Neural progenitor cell (in vitro differentiated cells): ENCODE results near the gene PSAPL1. TPM values are rescaled to one million over a fixed set of nuclear protein-coding genes. Genes with fewer than 3 reads are reported as not detected.
A peak's percentile ranks its signal among the peaks of the same experiment; 100 is the strongest.

Experiments
- DNase-seq: peaks from one replicate; pipeline ENCODE4 v3.0.0-alpha.2; 2016; ENCODE audit warnings: low spot score
- H2AFZ ChIP-seq: fragments of 200-600 bp; sonication (generic); replicated peaks from 2 replicates; pipeline ENCODE4 v1.6.1; 2016; ENCODE audit warnings: antibody characterized with exemption
- H3F3A ChIP-seq: fragments of 200-600 bp; sonication (generic); 2 replicates; pipeline ENCODE4 v1.6.1; 2016; ENCODE audit warnings: antibody characterized with exemption, low read depth
- H3K27ac ChIP-seq: fragments of 200-600 bp; sonication (generic); 2 replicates; pipeline ENCODE4 v1.5.1; 2016; ENCODE audit warnings: mild to moderate bottlenecking
- H3K27me3 ChIP-seq: fragments of 200-600 bp; sonication (generic); 2 replicates; pipeline ENCODE4 v1.6.1; 2016; ENCODE audit warnings: mild to moderate bottlenecking, moderate library complexity
- H3K36me3 ChIP-seq: fragments of 200-600 bp; sonication (generic); 2 replicates; pipeline ENCODE4 v1.5.1; 2016
- H3K4me1 ChIP-seq: fragments of 200-600 bp; sonication (generic); 2 replicates; pipeline ENCODE4 v1.6.1; 2016; ENCODE audit warnings: mixed run types
- H3K4me2 ChIP-seq: fragments of 200-600 bp; sonication (generic); 2 replicates; pipeline ENCODE4 v1.6.1; 2016
- H3K4me3 ChIP-seq: fragments of 200-600 bp; sonication (generic); 2 replicates; pipeline ENCODE4 v1.5.1; 2016
- H3K79me2 ChIP-seq: fragments of 200-600 bp; sonication (generic); 2 replicates; pipeline ENCODE4 v1.6.1; 2016; ENCODE audit warnings: low read depth
- H3K9ac ChIP-seq: fragments of 200-600 bp; sonication (generic); 2 replicates; pipeline ENCODE4 v1.6.1; 2016
- H3K9me3 ChIP-seq: fragments of 200-600 bp; sonication (generic); 2 replicates; pipeline ENCODE4 v1.5.1; 2016; ENCODE audit warnings: low read depth
- H4K20me1 ChIP-seq: fragments of 200-600 bp; sonication (generic); 2 replicates; pipeline ENCODE4 v1.6.1; 2016; ENCODE audit warnings: low read depth
- H3K27ac Mint-ChIP-seq: 3 replicates; pipeline ENCODE4 v1.8.0; 2021; ENCODE audit warnings: mixed read lengths
- H3K27me3 Mint-ChIP-seq: 2 replicates; pipeline ENCODE4 v1.8.0; 2022; ENCODE audit warnings: low read depth, mild to moderate bottlenecking, inconsistent platforms, moderate library complexity, mixed read lengths; ENCODE audit not compliant: insufficient read depth
- H3K36me3 Mint-ChIP-seq: 3 replicates; pipeline ENCODE4 v1.8.0; 2021; ENCODE audit warnings: mixed read lengths
- H3K4me1 Mint-ChIP-seq: 3 replicates; pipeline ENCODE4 v1.8.0; 2021; ENCODE audit warnings: mixed read lengths
- H3K4me3 Mint-ChIP-seq: 3 replicates; pipeline ENCODE4 v1.8.0; 2021; ENCODE audit warnings: mild to moderate bottlenecking, moderate library complexity, mixed read lengths
- H3K9me3 Mint-ChIP-seq: 3 replicates; pipeline ENCODE4 v1.8.0; 2020; ENCODE audit warnings: mixed read lengths
- EZH2 ChIP-seq: fragments of 200-600 bp; sonication (generic); IDR thresholded peaks from 2 replicates; pipeline ENCODE4 v1.6.1; 2017; ENCODE audit warnings: antibody characterized with exemption, mild to moderate bottlenecking, moderate library complexity
- EZH2phosphoT487 ChIP-seq: fragments of 200-600 bp; sonication (generic); IDR thresholded peaks from 2 replicates; pipeline ENCODE4 v1.6.1; 2017; ENCODE audit warnings: antibody characterized with exemption
- total RNA-seq: library from RNA; depleted of rRNA; stranded (reverse); fragments of >200 nt; gene quantifications from 2 replicates; pipeline ENCODE4 v1.2.3, GENCODE V29; 2015; ENCODE audit warnings: low replicate concordance
- TF ChIP-seq, protein P1 (sequence below): fragments of 200-600 bp; sonication (generic); IDR thresholded peaks from 2 replicates; pipeline ENCODE4 v1.5.1; 2017; ENCODE audit warnings: antibody characterized with exemption, mild to moderate bottlenecking

PSAPL1 gene
- total RNA-seq, 1 donor from 2014 or later: not detected

DNA sequence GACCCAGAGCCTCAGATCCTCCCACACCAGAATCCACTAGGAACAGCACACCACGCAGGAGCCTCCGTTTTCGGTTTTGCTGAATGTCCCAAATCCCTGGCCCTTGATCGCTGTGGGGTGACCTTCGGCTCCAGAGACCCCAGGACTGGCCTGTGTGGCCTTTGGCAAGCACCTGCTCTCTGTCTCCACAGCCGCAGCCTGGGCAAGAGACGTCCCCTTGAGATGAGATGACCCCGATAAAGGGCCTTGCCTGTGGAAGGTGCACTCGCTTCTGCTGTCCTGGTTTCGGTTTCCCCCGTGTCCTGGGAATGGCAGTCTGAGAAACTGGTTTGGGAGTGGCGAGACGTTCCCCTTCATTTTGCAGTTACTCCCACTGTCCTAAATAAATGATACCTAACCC lies 9.6 kb downstream of the PSAPL1 start:
- Mint-ChIP-seq H3K27me3 (peaks cover 9% of the 10 kb centered on the region), H3K4me1 (peaks cover 34% of the 10 kb centered on the region), H3K27ac (peak overlapping the region; percentile 85), H3K9me3 (no peaks in the 10 kb centered on the region), H3K4me3 (no peak overlapping the region), H3K36me3 (no peaks in the 10 kb centered on the region)
- Histone ChIP-seq H4K20me1 (peaks cover 9% of the 10 kb centered on the region), H3K27me3 (no peaks in the 10 kb centered on the region), H3K9ac (no peak overlapping the region), H2AFZ (no peak overlapping the region), H3K27ac (no peak overlapping the region), H3F3A (no peaks in the 10 kb centered on the region), H3K4me2 (no peak overlapping the region), H3K9me3 (no peaks in the 10 kb centered on the region), H3K4me1 (peaks cover 25% of the 10 kb centered on the region), H3K79me2 (no peaks in the 10 kb centered on the region), H3K4me3 (no peak overlapping the region), H3K36me3 (no peaks in the 10 kb centered on the region)
- DNase-seq: no peak
- no peak for TF ChIP-seq EZH2
- TF ChIP-seq, protein P1, sequence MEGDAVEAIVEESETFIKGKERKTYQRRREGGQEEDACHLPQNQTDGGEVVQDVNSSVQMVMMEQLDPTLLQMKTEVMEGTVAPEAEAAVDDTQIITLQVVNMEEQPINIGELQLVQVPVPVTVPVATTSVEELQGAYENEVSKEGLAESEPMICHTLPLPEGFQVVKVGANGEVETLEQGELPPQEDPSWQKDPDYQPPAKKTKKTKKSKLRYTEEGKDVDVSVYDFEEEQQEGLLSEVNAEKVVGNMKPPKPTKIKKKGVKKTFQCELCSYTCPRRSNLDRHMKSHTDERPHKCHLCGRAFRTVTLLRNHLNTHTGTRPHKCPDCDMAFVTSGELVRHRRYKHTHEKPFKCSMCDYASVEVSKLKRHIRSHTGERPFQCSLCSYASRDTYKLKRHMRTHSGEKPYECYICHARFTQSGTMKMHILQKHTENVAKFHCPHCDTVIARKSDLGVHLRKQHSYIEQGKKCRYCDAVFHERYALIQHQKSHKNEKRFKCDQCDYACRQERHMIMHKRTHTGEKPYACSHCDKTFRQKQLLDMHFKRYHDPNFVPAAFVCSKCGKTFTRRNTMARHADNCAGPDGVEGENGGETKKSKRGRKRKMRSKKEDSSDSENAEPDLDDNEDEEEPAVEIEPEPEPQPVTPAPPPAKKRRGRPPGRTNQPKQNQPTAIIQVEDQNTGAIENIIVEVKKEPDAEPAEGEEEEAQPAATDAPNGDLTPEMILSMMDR: no peak
- TF ChIP-seq EZH2phosphoT487: no peak

DNA sequence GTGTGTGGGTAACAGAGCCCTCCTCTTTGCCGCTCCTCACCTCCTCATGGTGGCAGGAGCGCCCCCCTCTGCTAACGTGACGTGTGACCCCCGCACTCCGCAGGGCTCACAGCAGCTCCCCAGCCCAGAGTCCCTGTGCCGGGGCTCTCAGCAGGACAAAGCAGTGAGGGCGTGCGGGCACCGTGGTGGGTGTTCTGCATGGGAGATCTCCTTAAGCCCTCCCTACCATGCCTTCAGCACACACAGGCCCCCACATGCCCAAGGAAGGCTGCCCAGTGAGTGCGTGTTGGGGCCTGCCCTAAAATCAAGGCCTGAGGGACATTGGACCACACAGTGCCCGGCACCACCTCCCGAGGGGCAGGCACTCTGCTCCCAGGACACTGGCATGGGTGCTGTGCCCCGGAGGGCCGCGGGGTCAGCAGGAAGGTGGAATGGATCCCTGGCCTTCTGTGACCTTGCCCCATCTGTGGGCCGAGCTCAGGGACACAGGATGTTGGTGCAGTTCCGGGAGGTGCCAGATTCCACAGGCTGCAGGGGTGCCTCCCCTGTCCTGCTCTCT lies 10.1 kb downstream of the PSAPL1 start:
- no peak overlapping the region for H2AFZ ChIP-seq
- H3K4me3 Mint-ChIP-seq: no peak overlapping the region
- no peaks in the 10 kb centered on the region for H3K36me3 ChIP-seq
- H3F3A ChIP-seq: no peaks in the 10 kb centered on the region
- peaks cover 9% of the 10 kb centered on the region for H3K27me3 Mint-ChIP-seq
- no peaks in the 10 kb centered on the region for H3K36me3 Mint-ChIP-seq
- no peak overlapping the region for H3K4me3 ChIP-seq
- peaks cover 9% of the 10 kb centered on the region for H4K20me1 ChIP-seq
- TF ChIP-seq EZH2 (no peak), EZH2phosphoT487 (no peak)
- TF ChIP-seq, protein P1: no peak
- DNase-seq: no peak
- no peak overlapping the region for H3K27ac Mint-ChIP-seq
- no peak overlapping the region for H3K27ac ChIP-seq
- H3K9ac ChIP-seq: no peak overlapping the region
- H3K79me2 ChIP-seq: no peaks in the 10 kb centered on the region
- H3K9me3 Mint-ChIP-seq: no peaks in the 10 kb centered on the region
- peaks cover 21% of the 10 kb centered on the region for H3K4me1 ChIP-seq
- H3K27me3 ChIP-seq: no peaks in the 10 kb centered on the region
- H3K4me1 Mint-ChIP-seq: peaks cover 31% of the 10 kb centered on the region
- H3K9me3 ChIP-seq: no peaks in the 10 kb centered on the region
- H3K4me2 ChIP-seq: no peak overlapping the region

DNA sequence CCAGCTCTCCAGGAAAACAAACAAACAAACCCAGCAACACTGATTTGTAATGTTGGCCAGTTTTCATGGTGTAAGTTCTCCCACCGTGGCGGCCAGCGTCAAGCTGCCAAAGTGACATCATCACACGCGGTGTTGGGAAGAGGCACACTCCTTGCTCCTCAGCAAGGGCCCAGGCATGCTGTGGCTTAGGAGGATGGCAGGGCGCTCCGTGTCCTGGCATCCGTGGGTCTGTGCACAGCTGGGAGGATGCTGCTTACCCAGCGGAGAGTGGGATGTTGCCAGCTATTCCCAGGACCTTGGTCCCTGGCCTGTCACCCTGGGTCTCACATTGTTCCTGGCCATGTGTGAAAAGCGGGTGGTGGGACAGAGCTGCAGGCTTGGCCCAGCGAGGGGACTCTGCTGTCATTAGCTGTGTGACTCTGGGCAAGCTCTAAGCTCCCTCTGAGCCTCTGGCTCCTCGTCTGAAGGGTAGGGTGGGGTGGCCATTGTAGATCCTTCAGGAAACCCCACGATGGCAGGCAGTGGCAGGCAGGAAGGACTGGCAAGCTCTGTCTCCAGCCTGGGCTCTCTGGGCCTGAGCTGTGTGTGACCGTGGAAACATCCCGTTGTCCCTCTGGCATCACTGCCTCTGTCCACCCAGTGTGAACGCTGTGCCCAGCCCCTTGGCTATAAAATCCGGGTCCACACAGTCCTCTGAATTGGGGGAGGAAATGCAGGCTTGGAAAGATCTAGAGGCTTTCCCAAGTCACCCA lies 10.8 kb downstream of the PSAPL1 start:
- Mint-ChIP-seq H3K9me3 (no peaks in the 10 kb centered on the region), H3K4me1 (peaks cover 27% of the 10 kb centered on the region), H3K4me3 (no peak overlapping the region), H3K36me3 (no peaks in the 10 kb centered on the region), H3K27me3 (peaks cover 9% of the 10 kb centered on the region), H3K27ac (no peak overlapping the region)
- no peak overlapping the region for H3K27ac ChIP-seq
- no peaks in the 10 kb centered on the region for H3K9me3 ChIP-seq
- H3K4me3 ChIP-seq: no peak overlapping the region
- H3K4me1 ChIP-seq: peaks cover 20% of the 10 kb centered on the region
- H3F3A ChIP-seq: no peaks in the 10 kb centered on the region
- H3K27me3 ChIP-seq: no peaks in the 10 kb centered on the region
- no peaks in the 10 kb centered on the region for H3K36me3 ChIP-seq
- no peak overlapping the region for H3K9ac ChIP-seq
- no peak overlapping the region for H3K4me2 ChIP-seq
- peaks cover 4% of the 10 kb centered on the region for H4K20me1 ChIP-seq
- TF ChIP-seq, protein P1: no peak
- TF ChIP-seq EZH2phosphoT487 (no peak), EZH2 (no peak)
- H3K79me2 ChIP-seq: no peaks in the 10 kb centered on the region
- no peak for DNase-seq
- no peak overlapping the region for H2AFZ ChIP-seq
